Stimulated activated CD4-positive, alpha-beta T cell treated with anti-CD3 and anti-CD28 coated beads, Interleukin-1b, Interleukin-23, amount 100 ng/mL, for 1 hour (primary cell): Measurements from ENCODE around the gene NR6A1.

Experiments
- DNase-seq, 2 donors: peaks; one replicate each; pipeline ENCODE4 v3.0.0-alpha.2; 2020; ENCODE audit warnings: low read depth in 2 of 2

Gene NR6A1

GRCh38 chr9:124490004-124490403, 281.1 kb downstream of the NR6A1 start:
- no peak for DNase-seq

GRCh38 chr9:124489222-124489621, 281.9 kb downstream of the NR6A1 start:
- no peak for DNase-seq

GRCh38 chr9:124488641-124489210, 282.4 kb downstream of the NR6A1 start:
- no peak for DNase-seq

GRCh38 chr9:124487260-124488182, 283.6 kb downstream of the NR6A1 start:
- DNase-seq: no peak

GRCh38 chr9:124486778-124487259, 284.3 kb downstream of the NR6A1 start:
- DNase-seq: no peak

GRCh38 chr9:124485936-124486335, 285.2 kb downstream of the NR6A1 start:
- no peak for DNase-seq

- no peak for DNase-seq
Measured at GRCh38 chr9:124485201-124485600, 285.9 kb downstream of the NR6A1 start.

- DNase-seq: no peak
Measured at GRCh38 chr9:124483481-124483880, 287.6 kb downstream of the NR6A1 start.

- DNase-seq: no peak
Measured at GRCh38 chr9:124482431-124483031, 288.6 kb downstream of the NR6A1 start.

GRCh38 chr9:124481115-124481514, 290.0 kb downstream of the NR6A1 start:
- DNase-seq: no peak

- no peak for DNase-seq
Measured at GRCh38 chr9:124480621-124480981, 290.5 kb downstream of the NR6A1 start.

- no peak for DNase-seq
Measured at GRCh38 chr9:124479947-124480620, 291.0 kb downstream of the NR6A1 start.

- DNase-seq: no peak
Measured at GRCh38 chr9:124479371-124479770, 291.7 kb downstream of the NR6A1 start.

- no peak for DNase-seq
Measured at GRCh38 chr9:124478354-124478753, 292.8 kb downstream of the NR6A1 start.

GRCh38 chr9:124477648-124478285, 293.3 kb downstream of the NR6A1 start:
- DNase-seq: no peak

- no peak for DNase-seq
Measured at GRCh38 chr9:124477211-124477647, 293.9 kb downstream of the NR6A1 start.

GRCh38 chr9:124475868-124476690, 295.0 kb downstream of the NR6A1 start:
- no peak for DNase-seq

- DNase-seq: no peak
Measured at GRCh38 chr9:124475158-124475867, 295.8 kb downstream of the NR6A1 start.

GRCh38 chr9:124474151-124474550, 297.0 kb downstream of the NR6A1 start:
- no peak for DNase-seq

GRCh38 chr9:124473310-124473709, 297.8 kb downstream of the NR6A1 start:
- DNase-seq: no peak
